ENCODE results near the gene TGM3. TPM values are rescaled to one million over a fixed set of nuclear protein-coding genes. Genes with fewer than 3 reads are reported as not detected.

TGM3 gene
- polyA plus RNA-seq, 1 experiment: not detected

DNA sequence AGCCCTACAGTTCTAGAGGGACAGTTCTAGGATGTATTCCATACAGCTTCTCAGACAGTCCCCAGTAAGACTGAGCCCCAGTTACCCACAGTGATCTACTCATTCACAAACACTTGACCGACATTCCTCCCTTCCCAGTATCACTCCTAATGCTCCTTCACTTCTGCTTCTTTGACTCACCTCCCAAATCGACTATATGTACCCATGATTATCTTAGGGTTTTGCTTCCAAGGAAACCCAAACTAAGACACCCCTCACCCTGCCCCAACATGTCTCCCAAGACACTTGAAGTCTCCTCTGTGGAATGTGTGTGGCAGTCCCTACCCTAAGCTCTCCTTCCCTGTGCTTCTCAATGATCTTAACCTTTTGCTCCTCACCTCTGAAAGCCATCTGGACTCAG is 61.3 kb downstream of the TGM3 start:
- TF ChIP-seq, protein P1, sequence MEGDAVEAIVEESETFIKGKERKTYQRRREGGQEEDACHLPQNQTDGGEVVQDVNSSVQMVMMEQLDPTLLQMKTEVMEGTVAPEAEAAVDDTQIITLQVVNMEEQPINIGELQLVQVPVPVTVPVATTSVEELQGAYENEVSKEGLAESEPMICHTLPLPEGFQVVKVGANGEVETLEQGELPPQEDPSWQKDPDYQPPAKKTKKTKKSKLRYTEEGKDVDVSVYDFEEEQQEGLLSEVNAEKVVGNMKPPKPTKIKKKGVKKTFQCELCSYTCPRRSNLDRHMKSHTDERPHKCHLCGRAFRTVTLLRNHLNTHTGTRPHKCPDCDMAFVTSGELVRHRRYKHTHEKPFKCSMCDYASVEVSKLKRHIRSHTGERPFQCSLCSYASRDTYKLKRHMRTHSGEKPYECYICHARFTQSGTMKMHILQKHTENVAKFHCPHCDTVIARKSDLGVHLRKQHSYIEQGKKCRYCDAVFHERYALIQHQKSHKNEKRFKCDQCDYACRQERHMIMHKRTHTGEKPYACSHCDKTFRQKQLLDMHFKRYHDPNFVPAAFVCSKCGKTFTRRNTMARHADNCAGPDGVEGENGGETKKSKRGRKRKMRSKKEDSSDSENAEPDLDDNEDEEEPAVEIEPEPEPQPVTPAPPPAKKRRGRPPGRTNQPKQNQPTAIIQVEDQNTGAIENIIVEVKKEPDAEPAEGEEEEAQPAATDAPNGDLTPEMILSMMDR (IDR thresholded peaks at IDR 0.05; ENCODE audit: insufficient read depth, low read depth, low read length): no peak
- no peak for DNase-seq (ENCODE audit: low read depth)
- ChIA-PET CTCF (interaction anchor here (1.3 to 1.9 kb wide), 3 partner anchors 9 to 149 kb away, joined by 3 to 8 read pairs (median 5); no protein-coding TSS in a partner anchor), POLR2A (no interaction called here)
- Histone ChIP-seq H3K27me3 (ENCODE audit: control insufficient read depth, insufficient read depth, low read length) (0 out of 2 replicates have a peak, but pooled peaks cover 2% of the 10 kb centered on the region), H3K36me3 (ENCODE audit: control insufficient read depth, insufficient read depth, low read length) (no peaks in the 10 kb centered on the region), H3K4me3 (ENCODE audit: low read depth, low read length) (no peak overlapping the region)

GRCh38 chr20:2358006-2358405 is 62.2 kb downstream of the TGM3 start:
- TF ChIP-seq, protein P1 (IDR thresholded peaks at IDR 0.05; ENCODE audit: insufficient read depth, low read depth, low read length): no peak
- CTCF ChIA-PET: interaction anchor here (0.6 to 1.9 kb wide), 3 partner anchors 8 to 150 kb away, joined by 3 to 8 read pairs (median 5); no protein-coding TSS in a partner anchor
- Histone ChIP-seq H3K4me3 (ENCODE audit: low read depth, low read length) (no peak overlapping the region), H3K27me3 (ENCODE audit: control insufficient read depth, insufficient read depth, low read length) (0 out of 2 replicates have a peak, but pooled peaks cover 2% of the 10 kb centered on the region), H3K36me3 (ENCODE audit: control insufficient read depth, insufficient read depth, low read length) (no peaks in the 10 kb centered on the region)
- DNase-seq (ENCODE audit: low read depth): no peak
- POLR2A ChIA-PET: no interaction called here

GRCh38 chr20:2361035-2361593 is 65.3 kb downstream of the TGM3 start:
- no peak for DNase-seq (ENCODE audit: low read depth)
- Histone ChIP-seq H3K4me3 (ENCODE audit: low read depth, low read length) (no peak overlapping the region), H3K36me3 (ENCODE audit: control insufficient read depth, insufficient read depth, low read length) (no peaks in the 10 kb centered on the region), H3K27me3 (ENCODE audit: control insufficient read depth, insufficient read depth, low read length) (no peaks in the 10 kb centered on the region)
- POLR2A ChIA-PET: no interaction called here
- TF ChIP-seq, protein P1 (IDR thresholded peaks at IDR 0.05; ENCODE audit: insufficient read depth, low read depth, low read length): no peak
- CTCF ChIA-PET: no interaction called here

DNA sequence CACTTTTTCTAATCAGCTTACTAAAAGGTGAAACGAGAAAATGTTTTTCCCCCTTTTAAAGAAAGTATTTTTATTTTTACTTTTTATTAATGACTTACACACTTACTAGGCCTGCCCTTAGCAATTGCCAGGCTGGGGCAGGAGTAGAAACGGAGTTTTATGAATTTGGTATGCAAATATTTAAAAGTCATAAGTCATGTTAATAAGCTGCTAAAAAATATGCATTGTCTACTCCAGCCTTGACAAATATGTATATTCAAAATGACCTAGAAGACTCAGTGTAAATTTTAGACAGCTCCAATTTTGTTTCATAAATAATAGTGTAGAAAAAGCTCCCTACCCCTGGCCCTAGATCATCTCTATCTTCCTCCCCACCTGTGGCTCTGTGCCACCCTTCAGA is 67.4 kb downstream of the TGM3 start:
- no peak for DNase-seq (ENCODE audit: low read depth)
- ChIA-PET CTCF (interaction anchor here (1.1 to 1.6 kb wide), 2 partner anchors 12 to 40 kb away, joined by 4 to 5 read pairs; no protein-coding TSS in a partner anchor), POLR2A (interaction anchor here (0.6 kb wide), 1 partner anchor 11 kb away, joined by 12 read pairs; no protein-coding TSS in a partner anchor)
- Histone ChIP-seq H3K27me3 (ENCODE audit: control insufficient read depth, insufficient read depth, low read length) (no peaks in the 10 kb centered on the region), H3K36me3 (ENCODE audit: control insufficient read depth, insufficient read depth, low read length) (no peaks in the 10 kb centered on the region), H3K4me3 (ENCODE audit: low read depth, low read length) (no peak overlapping the region)
- TF ChIP-seq, protein P1 (IDR thresholded peaks at IDR 0.05; ENCODE audit: insufficient read depth, low read depth, low read length): no peak

DNA sequence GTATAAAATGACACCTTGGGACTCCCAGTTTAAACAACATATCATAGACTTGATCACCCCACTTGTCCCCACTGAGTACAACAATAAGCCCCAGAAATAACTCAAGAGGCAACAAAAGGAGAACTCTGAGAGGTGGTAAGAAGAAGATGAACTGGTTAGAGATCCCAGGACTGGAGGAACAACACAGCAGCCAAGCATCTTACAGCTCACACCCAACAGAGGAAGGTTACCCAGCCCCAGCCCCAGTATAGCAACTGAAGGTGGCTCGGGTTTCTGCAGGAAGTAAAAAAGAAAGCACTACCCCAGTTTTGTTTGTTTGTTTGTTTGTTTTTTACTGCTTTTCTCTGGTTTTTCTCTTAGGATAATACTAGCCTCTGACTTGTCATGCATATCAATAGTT is 67.8 kb downstream of the TGM3 start:
- TF ChIP-seq, protein P1 (IDR thresholded peaks at IDR 0.05; ENCODE audit: insufficient read depth, low read depth, low read length): no peak
- Histone ChIP-seq H3K4me3 (ENCODE audit: low read depth, low read length) (no peak overlapping the region), H3K27me3 (ENCODE audit: control insufficient read depth, insufficient read depth, low read length) (no peaks in the 10 kb centered on the region), H3K36me3 (ENCODE audit: control insufficient read depth, insufficient read depth, low read length) (no peaks in the 10 kb centered on the region)
- DNase-seq (ENCODE audit: low read depth): no peak
- CTCF ChIA-PET: interaction anchor here (1.1 to 1.6 kb wide), 2 partner anchors 13 to 40 kb away, joined by 4 to 5 read pairs; no protein-coding TSS in a partner anchor
- POLR2A ChIA-PET: interaction anchor here (0.6 kb wide), 1 partner anchor 11 kb away, joined by 12 read pairs; no protein-coding TSS in a partner anchor
